NB4 (cell line): ENCODE data around the gene REEP1.

Experiments
- CTCF ChIP-seq: IDR thresholded peaks from one replicate; pipeline ENCODE4 v1.5.1; 2012; ENCODE audit warnings: low read depth, low read length
- POLR2A ChIP-seq: IDR thresholded peaks from 2 replicates; pipeline ENCODE4 v1.6.1; 2011; ENCODE audit warnings: mild to moderate bottlenecking; ENCODE audit not compliant: insufficient read length; ENCODE audit errors: extremely low read depth
- TF ChIP-seq, protein P1 (sequence below): IDR thresholded peaks from 2 replicates; pipeline ENCODE4 v1.6.1; 2011; ENCODE audit warnings: low read depth, low read length

DNA sequence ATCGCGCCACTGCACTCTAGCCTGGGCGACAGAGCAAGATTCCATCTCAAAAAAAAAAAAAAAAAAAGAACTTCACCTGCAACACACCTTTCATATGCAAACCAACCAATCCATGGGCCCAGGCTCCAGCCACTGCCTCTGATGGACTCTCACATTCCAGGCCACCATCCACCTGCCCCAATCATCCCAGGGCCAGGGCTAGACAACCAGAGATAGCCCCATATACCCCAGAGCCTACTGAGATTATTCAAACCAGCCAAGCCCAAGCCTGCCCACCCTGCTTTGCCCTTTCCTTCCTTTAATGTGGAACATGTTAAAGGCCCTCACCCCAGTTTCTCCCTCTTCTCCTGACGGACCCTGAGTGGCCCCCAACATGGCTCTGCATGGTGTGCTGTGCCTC lies 81.1 kb downstream of the REEP1 start:
- TF ChIP-seq CTCF (no peak), POLR2A (no peak)
- TF ChIP-seq, protein P1, sequence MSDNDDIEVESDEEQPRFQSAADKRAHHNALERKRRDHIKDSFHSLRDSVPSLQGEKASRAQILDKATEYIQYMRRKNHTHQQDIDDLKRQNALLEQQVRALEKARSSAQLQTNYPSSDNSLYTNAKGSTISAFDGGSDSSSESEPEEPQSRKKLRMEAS: no peak
